ENCODE measurements around the gene CD34.

CD34 gene

GRCh38 chr1:207958376-207959139 lies 47.6 kb upstream of the CD34 start:
- no peak for TF ChIP-seq CTCF (IDR thresholded peaks at IDR 0.05; ENCODE audit: poor library complexity, severe bottlenecking)
- Histone ChIP-seq H3K27ac (ENCODE audit: poor library complexity, severe bottlenecking) (no peak overlapping the region), H3K9me3 (ENCODE audit: severe bottlenecking) (no peaks in the 10 kb centered on the region), H3K27me3 (ENCODE audit: insufficient read depth, poor library complexity, severe bottlenecking) (no peaks in the 10 kb centered on the region), H3K36me3 (ENCODE audit: low read depth) (no peaks in the 10 kb centered on the region), H3K4me1 (ENCODE audit: insufficient read depth, poor library complexity, severe bottlenecking) (no peaks in the 10 kb centered on the region), H3K4me3 (ENCODE audit: severe bottlenecking) (peak overlapping the region; percentile 7)
- DNase-seq (ENCODE audit: low spot score), result no peak
- no peak for ATAC-seq (ENCODE audit: low read depth)

GRCh38 chr1:207956986-207957385 lies 46.1 kb upstream of the CD34 start:
- Histone ChIP-seq H3K36me3 (ENCODE audit: low read depth) (no peaks in the 10 kb centered on the region), H3K4me1 (ENCODE audit: insufficient read depth, poor library complexity, severe bottlenecking) (no peaks in the 10 kb centered on the region), H3K4me3 (ENCODE audit: severe bottlenecking) (no peak overlapping the region), H3K27me3 (ENCODE audit: insufficient read depth, poor library complexity, severe bottlenecking) (no peaks in the 10 kb centered on the region), H3K9me3 (ENCODE audit: severe bottlenecking) (no peaks in the 10 kb centered on the region), H3K27ac (ENCODE audit: poor library complexity, severe bottlenecking) (no peak overlapping the region)
- DNase-seq (ENCODE audit: low spot score) (no peak), ATAC-seq (ENCODE audit: low read depth) (no peak)
- TF ChIP-seq CTCF (IDR thresholded peaks at IDR 0.05; ENCODE audit: poor library complexity, severe bottlenecking), result no peak

- no peak for DNase-seq (ENCODE audit: low spot score)
- Histone ChIP-seq H3K27me3 (ENCODE audit: insufficient read depth, poor library complexity, severe bottlenecking) (no peaks in the 10 kb centered on the region), H3K4me3 (ENCODE audit: severe bottlenecking) (no peak overlapping the region), H3K9me3 (ENCODE audit: severe bottlenecking) (no peaks in the 10 kb centered on the region), H3K27ac (ENCODE audit: poor library complexity, severe bottlenecking) (no peak overlapping the region), H3K4me1 (ENCODE audit: insufficient read depth, poor library complexity, severe bottlenecking) (no peaks in the 10 kb centered on the region), H3K36me3 (ENCODE audit: low read depth) (no peaks in the 10 kb centered on the region)
- no peak for ATAC-seq (ENCODE audit: low read depth)
- no peak for TF ChIP-seq CTCF (IDR thresholded peaks at IDR 0.05; ENCODE audit: poor library complexity, severe bottlenecking)
Observed at GRCh38 chr1:207954104-207954503, 43.2 kb upstream of the CD34 start.

GRCh38 chr1:207952617-207953542 lies 42.0 kb upstream of the CD34 start:
- H3K4me3 ChIP-seq (ENCODE audit: severe bottlenecking), result no peak overlapping the region
- no peaks in the 10 kb centered on the region for H3K4me1 ChIP-seq (ENCODE audit: insufficient read depth, poor library complexity, severe bottlenecking)
- TF ChIP-seq CTCF (IDR thresholded peaks at IDR 0.05; ENCODE audit: poor library complexity, severe bottlenecking), result no peak
- DNase-seq (ENCODE audit: low spot score), result no peak
- no peak for ATAC-seq (ENCODE audit: low read depth)
- no peaks in the 10 kb centered on the region for H3K36me3 ChIP-seq (ENCODE audit: low read depth)
- no peaks in the 10 kb centered on the region for H3K27me3 ChIP-seq (ENCODE audit: insufficient read depth, poor library complexity, severe bottlenecking)
- H3K9me3 ChIP-seq (ENCODE audit: severe bottlenecking), result no peaks in the 10 kb centered on the region
- no peak overlapping the region for H3K27ac ChIP-seq (ENCODE audit: poor library complexity, severe bottlenecking)
